ENCODE results near the gene KIF21A.
"Not testable (repeated sequence)": the region's sequence is repeated elsewhere in the genome, so short reads cannot be mapped to it uniquely, and the experiment has no call there.

Gene KIF21A

GRCh38 chr12:39443081-39443928 is at the start of gene KIF21A:
Gene KIF21A, minus strand, starts transcription at chr12:39443120. Its CDS starts 150 bp downstream, at chr12:39442970.
- DNase-seq = peak; percentile 77

- no peak for DNase-seq
These were observed 47.8 kb upstream of the KIF21A start for GRCh38 chr12:39490500-39491282.

GRCh38 chr12:39483597-39483996 is 40.7 kb upstream of the KIF21A start:
- DNase-seq = no peak

- no peak for DNase-seq
These were observed 40.1 kb upstream of the KIF21A start for GRCh38 chr12:39483042-39483441.

- no peak for DNase-seq
These were observed 34.0 kb upstream of the KIF21A start for GRCh38 chr12:39476894-39477293.

- no peak for DNase-seq
These were observed 33.2 kb upstream of the KIF21A start for GRCh38 chr12:39476121-39476520.

- DNase-seq = not testable (repeated sequence)
These were observed 32.2 kb upstream of the KIF21A start for GRCh38 chr12:39475136-39475535.

- no peak for DNase-seq
These were observed 24.5 kb upstream of the KIF21A start for GRCh38 chr12:39467432-39467870.

GRCh38 chr12:39464976-39465695 is 22.2 kb upstream of the KIF21A start:
- no peak for DNase-seq

- no peak for DNase-seq
These were observed 18.1 kb upstream of the KIF21A start for GRCh38 chr12:39461059-39461458.

- no peak for DNase-seq
These were observed 16.1 kb upstream of the KIF21A start for GRCh38 chr12:39459027-39459434.

- no peak for DNase-seq
These were observed 9.1 kb upstream of the KIF21A start for GRCh38 chr12:39451977-39452376.

GRCh38 chr12:39448038-39448437 is 5.1 kb upstream of the KIF21A start:
- no peak for DNase-seq

- DNase-seq = no peak
These were observed 949 bp upstream of the KIF21A start for GRCh38 chr12:39443929-39444209.

- DNase-seq = no peak
These were observed 164 bp downstream of the KIF21A start for GRCh38 chr12:39442831-39443080.

GRCh38 chr12:39441963-39442830 is 723 bp downstream of the KIF21A start:
- DNase-seq = peak; percentile 6

- no peak for DNase-seq
These were observed 1.5 kb downstream of the KIF21A start for GRCh38 chr12:39441189-39441962.

- no peak for DNase-seq
These were observed 2.1 kb downstream of the KIF21A start for GRCh38 chr12:39440781-39441180.

- DNase-seq = no peak
These were observed 2.8 kb downstream of the KIF21A start for GRCh38 chr12:39440101-39440500.

GRCh38 chr12:39435531-39435930 is 7.4 kb downstream of the KIF21A start:
- DNase-seq = no peak

- no peak for DNase-seq
These were observed 11.1 kb downstream of the KIF21A start for GRCh38 chr12:39431797-39432196.

All from DMS79 (cell line).